GM12891 (cell line): ENCODE data around the gene ZDHHC1.
"Not testable (repeated sequence)": the region's sequence is repeated elsewhere in the genome, so short reads cannot be mapped to it uniquely, and the experiment has no call there.

ENCODE experiments used
- DNase-seq: peaks from one replicate; pipeline ENCODE4 v3.0.0; 2011; ENCODE audit warnings: low spot score; ENCODE audit not compliant: insufficient read length
- FAIRE-seq: peaks from 2 replicates; lab custom pipeline; 2011; peaks lifted over from hg19 to GRCh38; lab: Jason Lieb, UNC
- PAX5 ChIP-seq: IDR thresholded peaks from 2 replicates; pipeline ENCODE4 v1.6.1; 2011; ENCODE audit warnings: low read length, moderate library complexity, mild to moderate bottlenecking; ENCODE audit not compliant: insufficient read depth, severe bottlenecking
- POLR2A ChIP-seq: IDR thresholded peaks from 2 replicates; pipeline ENCODE4 v1.6.1; 2011; ENCODE audit warnings: low read depth, low read length, control low read depth
- POLR2AphosphoS5 ChIP-seq: IDR thresholded peaks from 2 replicates; pipeline ENCODE4 v1.6.1; 2011; ENCODE audit warnings: low read depth, low read length, control low read depth
- POU2F2 ChIP-seq: IDR thresholded peaks from 2 replicates; pipeline ENCODE4 v1.6.1; 2011; ENCODE audit warnings: low read depth, mild to moderate bottlenecking, control low read depth, low read length, moderate library complexity
- SPI1 ChIP-seq: IDR thresholded peaks from 2 replicates; pipeline ENCODE4 v1.6.1; 2011; ENCODE audit warnings: low read depth, low read length, control low read depth
- TAF1 ChIP-seq: IDR thresholded peaks from 2 replicates; pipeline ENCODE4 v1.6.1; 2011; ENCODE audit warnings: low read depth, low read length, control low read depth

ZDHHC1 gene

DNA sequence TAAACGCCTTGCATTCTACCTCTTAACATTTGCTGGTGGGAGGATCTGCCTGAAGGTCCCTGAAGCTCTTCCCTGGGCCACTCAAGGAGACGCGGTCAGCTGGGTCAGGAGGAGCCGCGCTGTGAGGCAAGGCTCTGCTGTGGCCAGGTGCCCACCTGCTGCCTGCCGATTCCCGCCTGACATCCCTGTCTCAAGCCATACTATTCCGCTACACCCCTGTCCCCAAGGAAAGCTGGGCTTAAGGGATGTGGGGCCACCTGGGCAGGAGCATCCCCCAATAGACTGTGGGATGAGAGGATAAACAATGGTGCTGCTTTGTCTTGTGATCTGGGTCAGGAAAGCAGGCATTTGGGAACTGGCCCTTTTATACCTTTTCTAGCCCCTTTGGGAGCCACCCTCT lies 28.1 kb downstream of the ZDHHC1 start:
- DNase-seq, result no peak
- FAIRE-seq, result no peak
- TF ChIP-seq POLR2AphosphoS5, result no peak
- TF ChIP-seq PAX5, result no peak
- no peak for TF ChIP-seq SPI1
- no peak for TF ChIP-seq TAF1
- no peak for TF ChIP-seq POLR2A
- no peak for TF ChIP-seq POU2F2

GRCh38 chr16:67387479-67388079 lies 28.7 kb downstream of the ZDHHC1 start:
- FAIRE-seq (no peak), DNase-seq (no peak)
- no peak for TF ChIP-seq POLR2A
- no peak for TF ChIP-seq POLR2AphosphoS5
- no peak for TF ChIP-seq PAX5
- no peak for TF ChIP-seq TAF1
- TF ChIP-seq SPI1, result no peak
- no peak for TF ChIP-seq POU2F2

DNA sequence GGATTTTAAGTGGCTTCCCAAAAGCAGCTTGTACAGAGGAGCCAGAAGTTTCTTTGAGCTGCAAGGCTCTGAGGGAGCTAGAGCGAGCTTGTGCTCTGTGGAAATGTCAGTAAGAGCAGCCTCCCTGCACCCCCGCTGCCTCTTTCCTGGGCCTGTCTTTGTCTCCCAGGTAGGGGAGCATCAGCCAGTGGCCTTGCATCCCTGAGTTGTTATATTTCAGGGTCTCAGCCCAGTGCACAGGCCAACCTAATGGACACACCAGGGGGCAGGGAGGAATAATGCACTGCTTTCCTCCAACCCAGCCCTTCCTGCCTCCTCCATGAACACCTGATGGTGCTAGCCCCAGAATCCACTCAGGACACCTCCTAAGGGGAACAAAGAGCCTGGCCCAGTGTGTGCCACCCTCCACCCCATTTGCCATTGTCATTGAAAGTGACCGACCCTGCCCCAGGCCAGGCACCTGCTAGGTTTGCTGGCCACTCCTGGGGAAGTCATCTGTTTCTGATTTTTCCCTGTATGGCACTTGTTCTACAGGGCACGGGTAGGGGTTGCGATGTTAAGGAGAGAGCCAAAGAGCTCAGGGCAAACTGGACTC lies 29.3 kb downstream of the ZDHHC1 start:
- no peak for FAIRE-seq
- TF ChIP-seq PAX5 (no peak), POU2F2 (no peak), SPI1 (no peak)

DNA sequence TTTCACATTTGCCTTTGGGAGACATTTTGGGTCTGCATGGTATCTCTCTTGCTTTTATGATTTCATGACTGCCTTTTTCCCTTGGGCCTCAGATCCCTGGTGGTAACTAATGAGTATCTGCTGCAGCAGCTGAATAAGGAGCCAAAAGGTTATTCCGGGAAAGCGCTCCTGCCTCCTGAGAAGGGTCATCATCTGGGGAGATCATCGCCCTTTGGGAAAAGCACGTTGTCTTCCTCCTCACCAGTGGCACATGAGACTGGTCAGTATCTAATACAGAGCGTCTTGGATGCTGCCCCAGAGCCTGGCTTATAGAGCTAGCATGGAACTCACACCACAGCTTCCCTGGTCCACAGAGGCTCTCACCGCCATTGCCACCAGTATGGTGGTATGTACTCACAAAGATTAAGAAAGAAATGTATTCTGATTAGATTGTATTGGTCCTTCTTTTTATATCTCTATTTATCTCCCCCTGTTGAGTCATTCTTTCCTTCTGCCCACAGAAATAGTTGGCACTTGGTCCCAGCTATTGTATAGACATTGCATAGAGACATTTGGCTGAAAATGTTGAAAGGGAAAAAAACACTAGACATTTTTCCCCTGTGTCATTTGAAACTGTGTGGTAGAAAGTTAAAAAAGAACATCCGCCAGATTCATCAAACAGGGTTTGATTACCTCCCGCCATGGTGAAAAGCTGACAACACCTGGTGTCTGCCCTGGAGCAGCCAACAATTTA lies 31.3 kb downstream of the ZDHHC1 start:
- no peak for FAIRE-seq
- no peak for DNase-seq
- TF ChIP-seq POLR2A (no peak), SPI1 (no peak), POLR2AphosphoS5 (no peak), TAF1 (no peak), POU2F2 (no peak), PAX5 (no peak)

More for the DNA sequence above, 29.3 kb downstream of the ZDHHC1 start:
- DNase-seq, result no peak

GRCh38 chr16:67383284-67383683 lies 33.0 kb downstream of the ZDHHC1 start:
- TF ChIP-seq POLR2A (no peak), SPI1 (no peak), POLR2AphosphoS5 (no peak), PAX5 (no peak), TAF1 (no peak)
- DNase-seq (no peak), FAIRE-seq (no peak)

- DNase-seq, result no peak
- peak; percentile 9 for FAIRE-seq
- TF ChIP-seq POLR2A (no peak), POLR2AphosphoS5 (no peak), SPI1 (no peak), PAX5 (no peak), POU2F2 (no peak), TAF1 (no peak)
These were observed 37.6 kb downstream of the ZDHHC1 start for GRCh38 chr16:67378642-67379041.

DNA sequence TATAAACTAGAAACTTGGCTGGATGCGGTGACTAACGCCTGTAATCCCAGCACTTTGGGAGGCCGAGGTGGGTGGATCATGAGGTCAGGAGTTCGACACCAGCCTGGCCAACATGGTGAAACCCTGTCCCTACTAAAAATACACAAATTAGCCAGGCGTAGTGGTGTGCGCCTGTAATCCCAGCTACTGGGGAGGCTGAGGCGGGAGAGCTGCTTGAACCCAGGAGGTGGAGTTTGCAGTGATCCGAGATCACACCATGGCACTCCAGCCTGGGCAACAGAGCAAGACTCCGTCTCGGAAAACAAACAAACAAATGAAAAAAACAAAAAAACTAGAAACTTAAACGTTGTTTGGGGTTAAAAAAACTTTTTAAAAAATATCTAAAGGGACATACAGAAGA lies 40.3 kb downstream of the ZDHHC1 start:
- DNase-seq, FAIRE-seq: not testable (repeated sequence)

DNA sequence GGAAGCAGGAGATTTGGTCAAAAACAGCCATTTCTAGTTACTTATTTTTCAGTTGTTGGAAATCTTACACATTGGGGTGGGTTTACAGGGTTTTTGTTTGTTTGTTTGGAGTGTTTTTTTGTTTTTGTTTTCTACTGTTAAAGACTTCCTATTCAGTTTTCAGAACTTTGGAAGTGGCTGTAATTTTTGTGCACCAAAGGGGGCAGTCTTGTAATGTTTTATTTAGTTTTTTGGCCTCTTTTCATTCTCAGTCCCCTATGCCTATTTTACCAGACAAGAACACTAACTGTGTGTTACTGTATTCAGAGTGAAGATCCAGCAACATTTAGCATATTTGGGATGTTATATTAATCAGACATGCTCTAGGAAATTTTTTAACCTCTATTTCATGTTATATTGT lies 43.6 kb downstream of the ZDHHC1 start:
- DNase-seq (no peak), FAIRE-seq (no peak)
- TF ChIP-seq TAF1 (no peak), POLR2AphosphoS5 (no peak), POU2F2 (no peak), PAX5 (no peak), POLR2A (no peak), SPI1 (no peak)

GRCh38 chr16:67370661-67371060 lies 45.6 kb downstream of the ZDHHC1 start:
- TF ChIP-seq SPI1 (no peak), POU2F2 (no peak), PAX5 (no peak), TAF1 (no peak), POLR2A (no peak), POLR2AphosphoS5 (no peak)
- FAIRE-seq (no peak), DNase-seq (no peak)
